Muscle layer of colon (tissue), 2 donors: ENCODE data around the gene SORCS1.

Experiments
- H3K27ac ChIP-seq: one replicate; pipeline ENCODE4 v1.7.0; 2013; ENCODE audit warnings: low read depth, mild to moderate bottlenecking, low read length, moderate library complexity
- H3K27me3 ChIP-seq, 2 donors: one replicate each; pipeline ENCODE4 v1.7.0; 2013; ENCODE audit warnings: low read length in 2 of 2, mild to moderate bottlenecking in 2 of 2; ENCODE audit not compliant: insufficient read depth in 2 of 2, control insufficient read depth in 1 of 2
- H3K36me3 ChIP-seq: one replicate; pipeline ENCODE4 v1.7.0; 2013; ENCODE audit warnings: mild to moderate bottlenecking, low read length; ENCODE audit not compliant: insufficient read depth
- H3K4me1 ChIP-seq: one replicate; pipeline ENCODE4 v1.7.0; 2013; ENCODE audit warnings: mild to moderate bottlenecking, low read length; ENCODE audit not compliant: insufficient read depth
- H3K4me3 ChIP-seq, 2 donors: one replicate each; pipeline ENCODE4 v1.7.0; 2013; ENCODE audit warnings: low read length in 2 of 2, low read depth in 1 of 2, mild to moderate bottlenecking in 1 of 2, moderate library complexity in 1 of 2
- H3K9ac ChIP-seq: one replicate; pipeline ENCODE4 v1.7.0; 2013; ENCODE audit warnings: low read length
- H3K9me3 ChIP-seq: one replicate; pipeline ENCODE4 v1.7.0; 2013; ENCODE audit warnings: mild to moderate bottlenecking, low read length
- donor health status: abdominal sarcoma.
- donor health status: Adenocarcinoma of cecum.

The SORCS1 gene

DNA sequence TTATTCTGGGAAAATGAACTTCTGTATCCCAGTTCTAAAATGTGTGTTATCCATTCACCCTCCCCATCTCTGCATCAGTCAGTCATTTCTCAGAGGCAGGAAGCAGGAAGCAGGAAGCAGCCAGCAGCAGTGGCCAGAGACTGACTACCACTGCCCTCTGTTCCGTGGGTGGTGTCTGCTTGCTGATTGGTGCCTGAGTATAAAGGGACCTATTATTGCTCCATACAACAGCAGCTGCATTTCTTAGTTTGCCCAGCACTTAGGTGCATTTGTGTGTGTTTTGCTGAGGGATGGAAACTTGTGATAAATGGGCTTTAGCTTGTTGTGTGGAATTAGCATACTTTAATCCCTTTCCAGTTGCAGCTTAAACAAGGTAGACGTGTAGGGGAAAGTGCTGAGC lies 582.2 kb downstream of the SORCS1 start:
- Histone ChIP-seq H3K9ac (no peak overlapping the region), H3K9me3 (no peaks in the 10 kb centered on the region), H3K27me3 (no peaks in the 10 kb centered on the region), H3K4me1 (no peaks in the 10 kb centered on the region), H3K4me3 (no peak overlapping the region), H3K36me3 (no peaks in the 10 kb centered on the region), H3K27ac (no peak overlapping the region)

DNA sequence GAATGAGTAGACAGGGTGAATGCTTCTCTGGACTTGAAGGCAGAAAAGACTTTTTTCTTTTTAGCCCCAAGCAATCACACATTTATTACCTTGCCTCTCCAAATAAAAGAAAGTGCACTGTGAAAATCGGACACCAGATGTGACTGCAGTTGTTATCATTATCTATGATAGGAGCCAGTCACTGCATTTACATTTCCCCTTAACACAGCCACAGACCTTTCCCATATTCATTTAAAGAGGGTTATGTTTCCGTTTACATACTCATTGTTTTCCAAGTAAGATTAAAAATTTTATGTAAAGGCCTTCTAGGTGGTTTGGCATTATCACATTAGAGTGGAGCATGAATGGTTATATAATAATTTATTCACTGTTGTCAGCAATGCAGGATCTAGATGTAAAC lies 586.8 kb downstream of the SORCS1 start:
- Histone ChIP-seq H3K27me3 (no peaks in the 10 kb centered on the region), H3K9ac (no peak overlapping the region), H3K4me1 (no peaks in the 10 kb centered on the region), H3K36me3 (no peaks in the 10 kb centered on the region), H3K27ac (no peak overlapping the region), H3K4me3 (no peak overlapping the region), H3K9me3 (no peaks in the 10 kb centered on the region)

DNA sequence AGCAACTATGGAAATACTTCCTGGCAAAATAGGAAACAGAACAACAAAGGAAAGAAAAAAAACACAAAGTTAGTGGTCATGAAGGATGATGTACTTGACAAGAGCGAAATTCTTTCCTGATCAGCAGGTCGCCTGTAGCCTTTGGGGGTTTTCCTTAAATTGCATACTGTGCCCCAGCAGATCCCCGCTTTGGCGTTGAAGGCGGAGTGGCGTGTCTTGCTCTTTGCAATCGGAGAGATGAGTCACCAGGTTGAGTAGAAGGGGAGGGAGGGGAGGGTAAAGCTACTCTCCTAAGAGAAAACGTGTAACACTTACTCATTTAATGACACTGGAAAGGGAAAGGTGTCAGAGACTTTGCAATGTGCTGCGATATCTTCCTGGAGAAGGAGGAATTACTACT lies 587.2 kb downstream of the SORCS1 start:
- Histone ChIP-seq H3K27ac (no peak overlapping the region), H3K36me3 (no peaks in the 10 kb centered on the region), H3K4me1 (no peaks in the 10 kb centered on the region), H3K9ac (no peak overlapping the region), H3K27me3 (no peaks in the 10 kb centered on the region), H3K9me3 (no peaks in the 10 kb centered on the region), H3K4me3 (no peak overlapping the region)

DNA sequence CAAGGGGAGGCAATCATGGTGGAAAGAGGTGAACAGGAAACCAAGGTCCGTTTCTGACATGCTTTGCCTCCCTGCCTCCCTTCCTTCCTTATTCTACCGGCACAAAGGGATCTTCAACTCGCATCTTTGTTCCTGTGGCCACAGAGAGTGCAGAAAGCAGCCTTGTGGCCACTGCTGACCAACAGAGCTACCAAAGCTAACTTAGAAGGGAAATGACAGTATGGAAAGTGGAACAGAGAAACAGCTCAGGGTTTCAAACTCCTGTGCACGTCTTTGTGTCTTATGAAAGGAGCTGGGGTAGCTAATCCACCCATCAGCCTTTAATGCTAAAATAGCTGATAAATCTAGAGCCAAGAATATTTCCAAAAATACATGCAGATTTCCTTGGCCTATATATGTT lies 588.0 kb downstream of the SORCS1 start:
- H3K36me3 ChIP-seq = no peaks in the 10 kb centered on the region
- H3K27ac ChIP-seq = no peak overlapping the region
- H3K9me3 ChIP-seq = no peaks in the 10 kb centered on the region
- no peaks in the 10 kb centered on the region for H3K4me1 ChIP-seq
- no peak overlapping the region for H3K9ac ChIP-seq
- no peak overlapping the region for H3K4me3 ChIP-seq
- H3K27me3 ChIP-seq = no peaks in the 10 kb centered on the region

DNA sequence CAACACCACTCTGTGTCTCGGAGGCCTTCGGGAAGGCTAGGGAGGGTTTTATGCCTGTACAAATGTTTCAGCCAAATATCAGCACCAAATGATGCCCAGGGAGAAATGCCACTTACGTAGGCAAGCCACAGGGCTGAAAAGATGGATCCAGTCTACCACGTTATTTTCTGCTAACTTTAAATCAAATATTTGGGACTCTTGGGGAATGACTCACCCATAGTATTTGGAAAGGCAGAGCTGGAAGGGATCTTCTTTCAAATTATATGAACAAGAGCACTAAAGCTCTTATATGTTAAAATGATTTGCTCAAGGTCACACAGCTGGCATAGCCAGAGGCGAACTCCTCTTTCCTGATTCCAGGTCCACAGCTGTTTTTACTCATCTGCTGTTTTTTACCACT lies 591.4 kb downstream of the SORCS1 start:
- no peaks in the 10 kb centered on the region for H3K27me3 ChIP-seq
- H3K36me3 ChIP-seq = no peaks in the 10 kb centered on the region
- no peak overlapping the region for H3K4me3 ChIP-seq
- H3K27ac ChIP-seq = no peak overlapping the region
- no peaks in the 10 kb centered on the region for H3K9me3 ChIP-seq
- no peak overlapping the region for H3K9ac ChIP-seq
- H3K4me1 ChIP-seq = no peaks in the 10 kb centered on the region

DNA sequence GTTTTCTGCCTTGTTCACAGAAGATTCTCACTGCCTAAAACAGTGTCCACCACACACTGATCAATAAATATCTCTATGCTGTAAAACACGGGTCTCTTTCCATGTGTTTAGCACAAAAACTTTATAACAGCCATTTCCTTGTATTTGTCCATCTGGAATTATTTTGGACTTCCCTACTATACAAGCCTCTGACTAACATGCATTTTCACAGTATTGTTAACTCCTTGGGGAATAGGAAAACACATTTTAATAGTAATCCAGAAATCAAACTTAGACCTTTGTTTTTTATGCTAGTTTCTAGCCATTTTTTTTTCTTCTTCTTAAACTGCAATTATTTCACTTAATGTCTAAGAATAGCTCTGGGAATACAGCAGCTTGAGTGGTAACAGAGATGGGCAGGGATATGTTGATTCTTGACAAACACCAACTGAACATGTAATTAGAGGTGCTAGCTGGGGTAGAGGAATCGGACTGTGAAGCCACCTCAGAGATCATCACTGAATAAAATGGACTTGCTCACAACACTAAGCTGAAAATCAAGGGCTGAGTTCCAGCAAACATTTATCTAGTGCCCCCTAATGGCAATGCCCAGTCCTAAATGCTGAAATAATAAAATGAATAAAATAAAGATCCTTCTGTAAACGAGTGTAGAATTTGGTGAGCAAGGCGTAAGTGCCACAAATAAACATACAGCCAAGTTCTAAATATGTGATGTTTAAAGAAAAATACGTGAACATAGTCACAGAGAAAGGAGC lies 593.1 kb downstream of the SORCS1 start:
- Histone ChIP-seq H3K27me3 (no peaks in the 10 kb centered on the region), H3K36me3 (no peaks in the 10 kb centered on the region), H3K4me1 (no peaks in the 10 kb centered on the region), H3K9ac (no peak overlapping the region), H3K4me3 (no peak overlapping the region), H3K27ac (no peak overlapping the region), H3K9me3 (no peaks in the 10 kb centered on the region)

DNA sequence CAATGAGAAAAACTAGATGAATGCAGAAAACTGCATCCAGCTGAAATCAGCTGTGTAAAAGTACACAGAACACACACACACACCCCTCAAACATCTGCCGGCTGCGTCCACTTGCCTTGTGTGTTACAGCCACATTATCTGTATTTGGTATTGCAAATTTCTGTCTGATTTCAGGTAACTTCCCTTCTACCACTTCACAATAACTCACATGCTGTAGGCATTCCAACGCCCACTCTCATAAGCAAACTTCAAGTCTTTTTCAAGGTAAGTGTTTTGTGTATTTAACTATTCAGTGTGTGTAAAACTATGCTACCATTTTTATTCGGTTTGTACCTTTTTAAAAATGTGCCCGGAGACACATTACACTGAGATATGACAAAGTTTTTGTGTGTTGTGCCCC lies 594.2 kb downstream of the SORCS1 start:
- no peak overlapping the region for H3K27ac ChIP-seq
- no peak overlapping the region for H3K9ac ChIP-seq

DNA sequence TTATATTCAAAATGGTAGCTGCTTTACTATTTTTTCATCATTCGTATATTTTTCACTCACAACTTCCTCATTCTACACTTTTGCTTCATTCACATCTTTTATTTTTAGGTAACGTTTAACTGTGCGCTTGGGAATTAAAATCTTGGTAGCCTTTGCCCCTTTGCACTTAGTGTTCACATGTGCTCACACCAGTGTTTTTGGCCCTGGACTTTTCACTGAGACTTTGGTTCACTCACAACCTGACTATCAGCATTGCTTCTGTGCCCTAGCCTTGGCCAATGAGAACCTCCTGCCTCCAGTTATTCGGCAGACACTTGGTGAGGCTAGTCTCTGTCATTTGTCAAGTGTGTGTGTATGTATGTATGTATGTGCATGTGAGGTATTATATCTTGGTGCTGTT lies 596.9 kb downstream of the SORCS1 start:
- no peaks in the 10 kb centered on the region for H3K36me3 ChIP-seq
- no peak overlapping the region for H3K27ac ChIP-seq
- no peak overlapping the region for H3K9ac ChIP-seq
- no peaks in the 10 kb centered on the region for H3K27me3 ChIP-seq
- H3K4me3 ChIP-seq = no peak overlapping the region
- H3K9me3 ChIP-seq = no peaks in the 10 kb centered on the region
- no peaks in the 10 kb centered on the region for H3K4me1 ChIP-seq

More for the DNA sequence above, 594.2 kb downstream of the SORCS1 start:
- Histone ChIP-seq H3K27me3 (no peaks in the 10 kb centered on the region), H3K4me3 (no peak overlapping the region), H3K9me3 (no peaks in the 10 kb centered on the region), H3K36me3 (no peaks in the 10 kb centered on the region), H3K4me1 (no peaks in the 10 kb centered on the region)

DNA sequence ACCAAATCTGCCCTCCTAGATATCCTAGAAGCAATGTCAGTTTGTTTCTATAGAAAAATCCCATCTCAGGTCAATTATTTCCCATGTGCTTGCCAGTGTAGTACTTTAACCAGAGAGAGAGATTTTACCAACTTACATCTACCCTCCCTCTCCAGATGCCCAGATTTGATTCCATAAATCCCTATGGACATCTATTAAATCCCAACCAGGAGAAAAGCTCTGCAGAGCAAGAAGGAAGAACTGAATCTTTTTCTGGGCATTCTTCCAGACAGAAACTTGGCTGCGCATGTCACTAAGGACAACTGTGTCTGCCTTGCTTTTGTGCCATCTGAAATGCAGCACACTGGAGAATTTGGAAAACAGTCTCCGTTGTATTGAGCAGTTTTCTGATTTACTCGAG lies 597.6 kb downstream of the SORCS1 start:
- H3K36me3 ChIP-seq = no peaks in the 10 kb centered on the region
- H3K27ac ChIP-seq = no peak overlapping the region

DNA sequence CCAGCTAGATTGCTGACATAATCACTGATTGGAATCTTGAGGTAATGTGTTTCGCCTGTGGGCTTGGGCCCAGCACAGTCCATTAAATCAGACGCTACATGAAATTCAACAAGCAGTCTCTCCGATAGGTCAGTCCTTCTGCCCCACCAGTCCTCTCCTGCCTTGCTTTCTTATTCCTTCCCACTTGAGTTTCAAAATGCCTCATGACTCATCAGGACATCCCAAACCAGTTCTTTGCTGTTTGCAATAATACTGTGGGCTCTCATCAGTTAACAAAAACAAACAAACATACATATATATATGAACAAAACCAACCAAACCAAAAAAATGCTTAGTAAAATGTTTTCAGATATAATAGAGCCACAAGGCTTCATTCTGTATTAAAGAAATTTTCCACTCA lies 599.0 kb downstream of the SORCS1 start:
- no peak overlapping the region for H3K4me3 ChIP-seq
- H3K27me3 ChIP-seq = no peaks in the 10 kb centered on the region
- no peak overlapping the region for H3K27ac ChIP-seq
- no peaks in the 10 kb centered on the region for H3K4me1 ChIP-seq
- H3K9ac ChIP-seq = no peak overlapping the region
- H3K36me3 ChIP-seq = no peaks in the 10 kb centered on the region
- H3K9me3 ChIP-seq = no peaks in the 10 kb centered on the region

More for the DNA sequence above, 597.6 kb downstream of the SORCS1 start:
- no peak overlapping the region for H3K9ac ChIP-seq
- no peaks in the 10 kb centered on the region for H3K9me3 ChIP-seq
- no peak overlapping the region for H3K4me3 ChIP-seq
- H3K27me3 ChIP-seq = no peaks in the 10 kb centered on the region
- H3K4me1 ChIP-seq = no peaks in the 10 kb centered on the region

DNA sequence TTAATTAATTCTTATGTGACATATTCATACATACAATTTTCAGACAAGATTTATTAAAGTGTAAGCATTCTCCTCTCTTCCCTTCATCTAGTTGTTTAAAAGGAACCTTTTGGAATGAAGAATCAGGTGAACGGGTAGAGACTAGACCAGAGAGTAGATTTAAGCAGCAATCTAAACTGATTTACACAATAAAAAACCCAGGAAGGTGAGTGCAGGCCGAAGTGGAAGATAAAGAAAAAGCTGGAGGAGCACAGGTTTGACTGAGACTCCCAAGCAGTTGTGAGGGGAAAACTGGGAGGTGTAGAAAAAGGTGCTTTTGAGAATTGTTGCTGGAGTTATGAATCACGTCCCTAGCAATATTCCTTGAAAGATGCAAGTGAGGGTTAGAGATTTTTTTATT lies 601.1 kb downstream of the SORCS1 start:
- H3K4me1 ChIP-seq = no peaks in the 10 kb centered on the region
- no peaks in the 10 kb centered on the region for H3K27me3 ChIP-seq
- H3K4me3 ChIP-seq = no peak overlapping the region
- H3K9ac ChIP-seq = no peak overlapping the region
- H3K9me3 ChIP-seq = no peaks in the 10 kb centered on the region
- H3K36me3 ChIP-seq = no peaks in the 10 kb centered on the region
- no peak overlapping the region for H3K27ac ChIP-seq

DNA sequence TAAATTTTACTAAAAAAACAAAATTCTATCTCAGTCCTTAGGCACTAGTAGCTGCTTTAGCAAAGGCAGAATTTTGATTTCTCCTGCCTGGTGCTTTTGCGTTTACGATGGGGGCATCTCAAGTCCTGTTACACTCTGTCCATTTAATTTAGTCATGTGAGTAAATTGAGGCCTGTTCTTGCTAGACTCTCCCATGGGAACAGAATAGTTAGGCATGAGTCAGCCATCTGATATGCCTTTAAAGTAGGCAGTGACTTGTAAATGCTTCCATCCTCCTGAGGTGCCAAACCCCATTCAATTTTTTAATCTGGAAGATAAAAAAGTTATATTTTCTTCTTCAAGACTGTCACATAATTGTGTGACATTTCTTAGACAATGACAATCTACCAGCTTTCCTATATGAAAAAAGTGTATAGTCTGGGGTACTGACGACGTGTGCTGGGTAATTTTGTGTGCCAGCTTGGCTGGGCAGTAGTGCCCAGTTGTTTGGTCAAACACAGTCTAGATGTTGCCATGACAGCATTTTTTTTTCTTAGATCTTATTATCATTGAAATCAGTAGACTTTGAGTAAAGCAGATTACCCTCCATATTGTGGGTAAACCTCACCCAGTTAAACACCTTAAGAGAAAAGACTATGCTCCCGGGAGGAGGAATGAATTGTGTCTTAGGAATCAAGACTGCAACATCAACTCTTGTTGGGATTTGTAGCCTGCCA lies 603.4 kb downstream of the SORCS1 start:
- no peak overlapping the region for H3K4me3 ChIP-seq
- H3K27me3 ChIP-seq = no peaks in the 10 kb centered on the region
- no peak overlapping the region for H3K27ac ChIP-seq
- no peaks in the 10 kb centered on the region for H3K9me3 ChIP-seq
- H3K9ac ChIP-seq = no peak overlapping the region
- H3K4me1 ChIP-seq = no peaks in the 10 kb centered on the region
- H3K36me3 ChIP-seq = no peaks in the 10 kb centered on the region
